Ovary (tissue), 9 donors: ENCODE results near the gene PIK3R1. TPM values are rescaled to one million over a fixed set of nuclear protein-coding genes. Genes with fewer than 3 reads are reported as not detected.

ENCODE experiments used
- DNase-seq, 5 donors: peaks; one replicate each; pipeline ENCODE4 v3.0.0-alpha.2; 2019 to 2020
- H3K27ac ChIP-seq, 2 donors: fragments of 200-600 bp; one replicate each; pipeline versions ENCODE4 v1.5.1 to v1.8.0; 2019 to 2022
- H3K27me3 ChIP-seq: fragments of 200-600 bp; one replicate; pipeline ENCODE4 v1.8.0; 2022
- H3K36me3 ChIP-seq: fragments of 200-600 bp; sonication (generic); one replicate; pipeline ENCODE4 v1.5.1; 2019
- H3K4me1 ChIP-seq: one replicate; pipeline ENCODE4 v1.8.1; 2013; ENCODE audit warnings: mild to moderate bottlenecking, moderate library complexity; ENCODE audit not compliant: insufficient read depth
- H3K4me3 ChIP-seq: fragments of 200-600 bp; sonication (generic); one replicate; pipeline ENCODE4 v1.5.1; 2017
- H3K9me3 ChIP-seq, 2 donors: fragments of 200-600 bp in 1 of 2; sonication (generic) in 1 of 2; one replicate each; pipeline versions ENCODE4 v1.5.1 to v1.8.1; 2013 to 2019; ENCODE audit warnings: mild to moderate bottlenecking in 1 of 2, moderate library complexity in 1 of 2
- CTCF ChIP-seq, 3 donors: fragments of 450-650 bp in 2 of 3; fragments of 200-600 bp in 1 of 3; IDR thresholded peaks; one replicate each; pipeline versions ENCODE4 v1.5.1 to v1.8.0; 2016 to 2022; ENCODE audit warnings: antibody characterized with exemption in 3 of 3, mild to moderate bottlenecking in 1 of 3
- EP300 ChIP-seq: sonication (generic); formaldehyde crosslinking; IDR thresholded peaks from one replicate; pipeline ENCODE4 v1.6.1; 2017; ENCODE audit warnings: antibody characterized with exemption
- POLR2A ChIP-seq: fragments of 450-650 bp; IDR thresholded peaks from one replicate; pipeline ENCODE4 v1.6.1; 2017; ENCODE audit warnings: antibody characterized with exemption, mild to moderate bottlenecking, moderate library complexity
- WGBS, 3 donors: extraction: QIAGEN DNeasy Blood & Tissue Kit in 1 of 3; methylation state at CpG; one replicate each; pipeline versions ENCODE4 v1.1.5 to v1.1.7; 2013 to 2017; 5-methylcytosine and 5-hydroxymethylcytosine counted together
- intact Hi-C, 4 donors: fragments of 100-400 bp; cut with DNase I; formaldehyde crosslinking; loops; one replicate each; pipeline versions ENCODE4 v1.11.0 to v1.15.1; 2022 to 2023
- polyA plus RNA-seq, 2 donors: library from polyadenylated mRNA; stranded (reverse); fragments of 200-250 nt in 1 of 2; fragments of 350-450 nt in 1 of 2; fragmentation: Illumina TruSeq in 1 of 2; extraction: RNeasy Lipid Tissue Mini Kit (QIAGEN cat#74804) in 1 of 2; gene quantifications; one replicate each; pipeline ENCODE4 v1.2.3, GENCODE V29; 2013 to 2014
- total RNA-seq, 7 donors: library from RNA; depleted of rRNA in 2 of 7; stranded (reverse); fragments of >200 nt in 2 of 7; fragmentation: NEBNext Ultra II Directional in 3 of 7; extraction: Animal tissue kit (Norgen Biotek cat#: 25700) in 3 of 7; gene quantifications; one replicate each; pipeline versions ENCODE4 v1.1.0 to v1.2.4, GENCODE V29; 2016 to 2023
- donor health status: DM: no; HTN: no; CAD: no; lungs with moderate emphysema.
- donor health status: DM: no; HTN: no; CAD: no.
- donor health status: Bipolar disorder and iron deficiency.
- donor health status: DM: yes; HTN: yes; CAD: no.
- donor health status: DM: no; HTN: no; CAD: no.
- donor health status: DM: yes; HTN: yes; CAD: no.

PIK3R1 gene
- total and polyA plus RNA-seq, 9 donors = 25.2 to 206 (median 81.2) TPM

GRCh38 chr5:68272289-68272688, 56.7 kb downstream of the PIK3R1 start:
- H3K4me3 ChIP-seq = no peak overlapping the region
- TF ChIP-seq POLR2A (no peak), CTCF (IDR thresholded peaks at IDR 0.05) (peak in 1 of 3 donors; percentile 28)
- no peaks in the 10 kb centered on the region for H3K9me3 ChIP-seq
- intact Hi-C loops = loop anchor here in 2 of 4 donors (10.0 kb wide), 2 partner anchors 193 to 1027 kb away; no protein-coding TSS in a partner anchor
- no peaks in the 10 kb centered on the region for H3K36me3 ChIP-seq
- H3K4me1 ChIP-seq = peaks cover 6% of the 10 kb centered on the region
- DNase-seq = no peak
- H3K27ac ChIP-seq = no peak overlapping the region
- WGBS, 3 donors = 28 to 52% (median 40%) methylated on average over 2 of the region's 2 CpGs
- H3K27me3 ChIP-seq = no peaks in the 10 kb centered on the region

GRCh38 chr5:68273717-68274409, 58.3 kb downstream of the PIK3R1 start:
- Histone ChIP-seq H3K27me3 (no peaks in the 10 kb centered on the region), H3K9me3 (no peaks in the 10 kb centered on the region), H3K36me3 (no peaks in the 10 kb centered on the region), H3K4me3 (no peak overlapping the region), H3K27ac (no peak overlapping the region), H3K4me1 (peaks cover 2% of the 10 kb centered on the region)
- TF ChIP-seq POLR2A (no peak), CTCF (IDR thresholded peaks at IDR 0.05) (no peak), EP300 (no peak)
- intact Hi-C loops = loop anchor here in 2 of 4 donors (10.0 kb wide), 2 partner anchors 191 to 1029 kb away; no protein-coding TSS in a partner anchor
- DNase-seq = no peak
- 55 to 73% (median 72%) methylated on average over 3 of the region's 3 CpGs for WGBS, 3 donors

GRCh38 chr5:68274847-68275651, 59.5 kb downstream of the PIK3R1 start:
- intact Hi-C loops = loop anchor here in 2 of 4 donors (10.0 kb wide), 2 partner anchors 190 to 1030 kb away; no protein-coding TSS in a partner anchor
- Histone ChIP-seq H3K9me3 (no peaks in the 10 kb centered on the region), H3K27me3 (no peaks in the 10 kb centered on the region), H3K27ac (no peak overlapping the region), H3K4me1 (peaks cover 2% of the 10 kb centered on the region), H3K4me3 (no peak overlapping the region), H3K36me3 (no peaks in the 10 kb centered on the region)
- whole genome bisulfite sequencing, 3 donors = 65 to 73% (median 71%) methylated on average over 9 of the region's 9 CpGs
- no peak for TF ChIP-seq CTCF (IDR thresholded peaks at IDR 0.05)
- no peak for TF ChIP-seq POLR2A
- TF ChIP-seq EP300 = no peak
- no peak for DNase-seq

- no peak for DNase-seq
- intact Hi-C loops = loop anchor here in 2 of 4 donors (10.0 kb wide), 2 partner anchors 188 to 1032 kb away; no protein-coding TSS in a partner anchor
- peaks cover 2% of the 10 kb centered on the region for H3K4me1 ChIP-seq
- H3K27ac ChIP-seq = no peak overlapping the region
- H3K36me3 ChIP-seq = no peaks in the 10 kb centered on the region
- H3K27me3 ChIP-seq = no peaks in the 10 kb centered on the region
- TF ChIP-seq CTCF (IDR thresholded peaks at IDR 0.05) (no peak), EP300 (no peak), POLR2A (no peak)
- H3K4me3 ChIP-seq = no peak overlapping the region
- 74 to 80% (median 75%) methylated on average over 5 of the region's 5 CpGs for WGBS, 3 donors
- no peaks in the 10 kb centered on the region for H3K9me3 ChIP-seq
Observed at GRCh38 chr5:68276740-68277139, 61.2 kb downstream of the PIK3R1 start.
